LoVo (cell line): ENCODE results near the gene SIKE1.
"Not testable (repeated sequence)": the region's sequence is repeated elsewhere in the genome, so short reads cannot be mapped to it uniquely, and the experiment has no call there.

Experiments
- DNase-seq: peaks from one replicate; pipeline ENCODE4 v3.0.0-alpha.2; 2016; ENCODE audit warnings: low spot score

The SIKE1 gene

GRCh38 chr1:114780344-114781226 lies at the start of gene SIKE1:
Gene SIKE1 (minus strand): TSS chr1:114780685. CDS start chr1:114780607, 78 bp downstream.
- DNase-seq = peak; percentile 95

- not testable (repeated sequence) for DNase-seq
Measured at GRCh38 chr1:114830075-114830474, 49.6 kb upstream of the SIKE1 start.

GRCh38 chr1:114828251-114828650 lies 47.8 kb upstream of the SIKE1 start:
- DNase-seq = peak; percentile 10

GRCh38 chr1:114821978-114822377 lies 41.5 kb upstream of the SIKE1 start:
- DNase-seq = no peak

GRCh38 chr1:114820392-114820791 lies 39.9 kb upstream of the SIKE1 start:
- no peak for DNase-seq

GRCh38 chr1:114819869-114820268 lies 39.4 kb upstream of the SIKE1 start:
- DNase-seq = no peak

GRCh38 chr1:114804449-114804848 lies 24.0 kb upstream of the SIKE1 start:
- DNase-seq = not testable (repeated sequence)

- no peak for DNase-seq
Measured at GRCh38 chr1:114803001-114803400, 22.5 kb upstream of the SIKE1 start.

GRCh38 chr1:114794038-114794437 lies 13.6 kb upstream of the SIKE1 start:
- no peak for DNase-seq

GRCh38 chr1:114790581-114790980 lies 10.1 kb upstream of the SIKE1 start:
- DNase-seq = not testable (repeated sequence)

- not testable (repeated sequence) for DNase-seq
Measured at GRCh38 chr1:114786440-114786839, 6.0 kb upstream of the SIKE1 start.

GRCh38 chr1:114782476-114782875 lies 2.0 kb upstream of the SIKE1 start:
- no peak for DNase-seq

- DNase-seq = no peak
Measured at GRCh38 chr1:114779722-114780121, 763 bp downstream of the SIKE1 start.

- not testable (repeated sequence) for DNase-seq
Measured at GRCh38 chr1:114776726-114777125, 3.8 kb downstream of the SIKE1 start.

- no peak for DNase-seq
Measured at GRCh38 chr1:114771992-114772391, 8.5 kb downstream of the SIKE1 start.

GRCh38 chr1:114770989-114771388 lies 9.5 kb downstream of the SIKE1 start:
- DNase-seq = no peak

GRCh38 chr1:114764689-114765088 lies 15.8 kb downstream of the SIKE1 start:
- DNase-seq = no peak

GRCh38 chr1:114758256-114758832 lies 22.1 kb downstream of the SIKE1 start:
- DNase-seq = peak; percentile 21

- peak; percentile 99 for DNase-seq
Measured at GRCh38 chr1:114757455-114758255, 22.8 kb downstream of the SIKE1 start, which contains the start of gene CSDE1. Gene CSDE1 (minus strand): TSS chr1:114757984. CDS start chr1:114739890, 18,094 bp downstream.

GRCh38 chr1:114756949-114757454 lies 23.5 kb downstream of the SIKE1 start:
- DNase-seq = peak; percentile 26

- no peak for DNase-seq
Measured at GRCh38 chr1:114756009-114756892, 24.2 kb downstream of the SIKE1 start.
